ENCODE data around the gene PPFIA1.

Gene PPFIA1

GRCh38 chr11:70299636-70300035 lies 29.1 kb downstream of the PPFIA1 start:
- DNase-seq, result no peak

- no peak for DNase-seq
Observed at GRCh38 chr11:70301191-70301590, 30.7 kb downstream of the PPFIA1 start.

- no peak for DNase-seq
Observed at GRCh38 chr11:70301721-70302418, 31.4 kb downstream of the PPFIA1 start.

- DNase-seq, result no peak
Observed at GRCh38 chr11:70302419-70302752, 31.9 kb downstream of the PPFIA1 start.

GRCh38 chr11:70303070-70303469 lies 32.6 kb downstream of the PPFIA1 start:
- DNase-seq, result no peak

DNA sequence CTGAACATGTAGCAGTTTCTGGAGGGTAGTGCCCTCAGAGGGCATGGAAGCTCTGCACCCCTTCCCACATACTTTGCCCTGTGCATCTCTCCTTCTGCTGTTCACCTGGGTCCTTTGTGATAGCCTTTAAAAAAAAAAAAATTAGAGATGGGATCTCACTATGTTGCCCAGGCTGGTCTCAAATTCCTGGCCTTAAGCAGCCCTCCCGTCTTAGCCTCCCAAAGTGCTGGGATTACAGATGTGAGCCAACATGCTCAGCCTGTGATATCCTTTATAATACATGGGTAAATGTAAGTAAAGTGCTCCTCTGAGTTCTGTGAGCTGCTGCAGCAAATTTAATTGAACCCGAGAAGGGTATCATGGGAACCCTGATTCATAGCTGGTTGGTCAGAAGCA lies 33.7 kb downstream of the PPFIA1 start:
- no peak for DNase-seq

DNA sequence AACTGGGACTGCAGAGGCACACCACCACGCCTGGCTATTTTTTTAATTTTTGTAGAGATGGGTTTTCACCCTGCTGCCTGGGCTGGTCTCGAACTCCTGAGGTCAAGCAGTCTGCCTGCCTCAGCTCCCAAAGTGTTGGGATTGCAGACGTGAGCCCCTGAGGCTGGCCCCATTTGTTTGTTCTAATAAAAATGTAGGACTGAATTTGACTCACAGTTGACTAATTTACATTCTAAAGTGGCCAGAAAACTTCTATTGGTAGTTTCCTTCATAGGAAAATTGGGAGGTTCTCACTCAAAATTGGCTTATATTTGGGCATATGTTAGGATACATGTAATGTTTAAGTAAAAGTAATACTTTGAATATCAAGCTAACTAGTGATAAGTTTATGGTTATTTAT lies 35.0 kb downstream of the PPFIA1 start:
- no peak for DNase-seq

- DNase-seq, result no peak
Observed at GRCh38 chr11:70306586-70307033, 36.1 kb downstream of the PPFIA1 start.

- DNase-seq, result no peak
Observed at GRCh38 chr11:70307176-70307575, 36.7 kb downstream of the PPFIA1 start.

DNA sequence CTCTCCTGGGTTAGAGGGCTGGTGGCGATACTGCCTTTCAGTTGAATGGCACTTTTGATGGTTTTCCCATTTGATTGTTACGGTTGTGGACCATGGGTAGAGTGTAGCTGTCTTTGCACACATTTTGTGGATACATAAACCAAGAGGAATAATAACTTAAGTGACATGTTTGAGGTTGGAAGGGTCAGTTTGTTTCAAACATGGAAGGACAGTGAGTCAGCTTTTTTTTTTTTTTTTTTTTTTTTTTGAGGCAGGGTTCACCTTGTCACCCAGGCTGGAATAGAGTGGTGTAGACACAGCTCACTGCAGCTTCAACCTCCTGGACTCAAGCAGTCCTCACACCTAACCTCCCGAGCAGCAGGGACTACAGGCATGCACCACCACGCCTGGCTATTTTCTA lies 41.1 kb downstream of the PPFIA1 start:
- DNase-seq, result no peak

DNA sequence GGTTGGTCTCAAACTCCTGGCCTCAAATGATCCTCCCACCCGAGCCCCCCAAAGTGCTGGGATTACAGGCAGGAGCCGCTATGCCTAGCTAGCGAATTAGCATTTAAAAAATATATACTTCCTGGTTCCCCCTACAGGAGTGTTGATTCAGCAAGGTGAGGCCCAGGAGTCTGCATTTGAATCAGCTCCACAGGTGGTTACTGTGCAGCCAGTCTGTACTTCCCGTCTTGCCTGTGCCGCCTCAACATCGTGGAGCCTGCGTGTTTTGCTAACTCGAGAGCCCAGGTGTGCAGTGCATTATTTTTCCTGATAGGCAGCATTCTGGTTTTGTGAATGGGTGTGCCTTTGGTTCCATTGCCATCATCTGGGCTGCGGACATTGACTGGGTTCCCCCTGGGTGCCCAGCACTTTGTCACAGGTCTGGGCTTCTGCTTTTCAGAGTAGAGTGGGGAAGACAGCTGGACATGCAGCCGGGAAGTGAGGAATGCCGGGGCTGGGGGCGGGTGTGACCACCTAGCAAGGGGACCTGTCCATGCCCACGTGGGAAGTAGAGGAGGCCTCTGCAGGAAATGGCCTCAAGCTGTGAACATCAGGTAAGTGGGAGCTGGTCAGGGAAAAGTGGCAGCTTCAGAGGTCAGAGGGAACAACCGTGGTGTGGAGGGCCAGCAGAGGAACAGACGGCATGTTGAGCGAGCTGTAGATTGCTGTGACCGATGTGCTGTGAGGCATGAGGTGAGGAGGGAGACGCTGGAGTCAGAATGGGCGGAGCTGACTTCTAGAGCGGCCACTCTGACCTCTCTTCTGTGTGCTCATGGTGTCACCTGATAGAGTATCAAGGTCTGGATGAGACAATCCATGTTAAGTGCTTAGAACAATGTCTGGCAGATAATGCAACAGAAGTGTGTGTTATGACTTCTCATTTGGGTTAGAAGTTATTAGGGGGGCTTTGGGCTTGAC lies 42.2 kb downstream of the PPFIA1 start:
- no peak for DNase-seq

- no peak for DNase-seq
Observed at GRCh38 chr11:70313945-70314344, 43.5 kb downstream of the PPFIA1 start.

- DNase-seq, result no peak
Observed at GRCh38 chr11:70314730-70315129, 44.2 kb downstream of the PPFIA1 start.

DNA sequence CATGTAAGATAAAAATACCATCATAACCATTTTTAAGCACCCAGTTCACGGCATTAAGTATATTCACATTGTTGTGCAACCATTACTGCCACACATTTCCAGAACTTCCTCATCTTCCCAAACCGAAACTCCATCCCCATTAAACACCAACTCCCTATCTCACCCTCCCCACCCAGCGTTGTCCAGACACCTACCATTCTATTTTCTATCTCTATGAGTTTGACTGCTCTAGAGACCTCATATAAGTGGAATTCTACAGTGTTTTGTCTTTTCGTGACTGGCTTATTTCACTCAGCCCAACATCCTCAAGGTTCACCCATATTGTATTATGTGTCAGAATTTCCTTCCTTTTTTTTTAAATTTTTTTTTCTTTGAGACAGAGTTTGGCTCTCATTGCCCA lies 45.2 kb downstream of the PPFIA1 start:
- no peak for DNase-seq

GRCh38 chr11:70317581-70318305 lies 47.3 kb downstream of the PPFIA1 start:
- no peak for DNase-seq

GRCh38 chr11:70319396-70320076 lies 49.0 kb downstream of the PPFIA1 start:
- DNase-seq, result no peak

- DNase-seq, result no peak
Observed at GRCh38 chr11:70322666-70323065, 52.2 kb downstream of the PPFIA1 start.

DNA sequence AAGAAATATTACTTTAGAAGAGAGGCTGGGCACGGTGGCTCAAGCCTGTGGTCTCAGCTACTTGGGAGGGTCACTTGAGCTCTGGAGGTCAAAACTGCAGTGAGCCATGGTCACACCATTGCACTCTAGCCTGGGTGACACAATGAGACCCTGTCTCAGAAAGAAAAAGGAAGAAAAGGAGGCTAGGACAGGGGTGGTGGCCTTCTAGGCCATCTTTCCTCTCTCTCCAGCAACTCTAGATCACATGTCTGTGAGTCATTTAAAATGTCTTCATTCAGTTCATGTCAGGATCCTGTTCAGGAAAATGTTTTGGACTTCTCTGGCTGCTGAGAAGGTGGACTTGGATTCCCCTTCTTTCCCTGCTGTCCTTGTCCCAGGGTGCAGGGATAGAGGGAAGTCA lies 53.3 kb downstream of the PPFIA1 start:
- no peak for DNase-seq

DNA sequence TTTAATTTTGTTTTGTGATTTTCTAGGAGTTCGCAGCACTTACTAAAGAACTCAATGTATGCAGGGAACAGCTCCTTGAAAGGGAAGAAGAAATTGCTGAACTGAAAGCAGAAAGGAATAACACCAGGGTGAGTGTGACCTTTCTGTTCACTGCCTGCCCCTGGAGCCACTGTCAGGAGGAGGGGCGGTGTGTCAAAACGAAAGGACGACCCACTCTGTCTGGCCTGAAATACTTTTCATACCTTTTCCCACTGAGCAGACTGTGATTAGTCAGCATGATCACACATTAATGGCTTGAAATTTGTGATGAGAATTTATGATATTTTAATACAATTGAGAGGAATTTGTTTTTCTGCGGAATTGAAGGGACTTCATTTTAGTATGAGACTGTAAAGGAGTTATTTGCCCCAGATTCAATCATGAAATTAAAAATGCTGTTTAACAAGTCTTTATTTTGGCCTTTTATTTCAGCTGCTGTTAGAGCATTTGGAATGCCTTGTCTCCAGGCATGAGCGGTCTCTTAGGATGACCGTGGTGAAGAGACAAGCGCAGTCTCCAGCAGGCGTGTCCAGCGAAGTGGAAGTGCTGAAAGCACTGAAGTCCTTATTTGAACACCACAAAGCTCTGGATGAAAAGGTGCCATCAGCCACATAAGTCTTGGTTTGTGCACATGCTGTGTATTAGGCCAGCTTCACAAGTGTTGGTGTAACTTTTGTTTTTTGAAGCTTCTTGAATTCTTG lies 54.1 kb downstream of the PPFIA1 start:
- no peak for DNase-seq

- DNase-seq, result no peak
Observed at GRCh38 chr11:70325824-70326223, 55.3 kb downstream of the PPFIA1 start.

DNA sequence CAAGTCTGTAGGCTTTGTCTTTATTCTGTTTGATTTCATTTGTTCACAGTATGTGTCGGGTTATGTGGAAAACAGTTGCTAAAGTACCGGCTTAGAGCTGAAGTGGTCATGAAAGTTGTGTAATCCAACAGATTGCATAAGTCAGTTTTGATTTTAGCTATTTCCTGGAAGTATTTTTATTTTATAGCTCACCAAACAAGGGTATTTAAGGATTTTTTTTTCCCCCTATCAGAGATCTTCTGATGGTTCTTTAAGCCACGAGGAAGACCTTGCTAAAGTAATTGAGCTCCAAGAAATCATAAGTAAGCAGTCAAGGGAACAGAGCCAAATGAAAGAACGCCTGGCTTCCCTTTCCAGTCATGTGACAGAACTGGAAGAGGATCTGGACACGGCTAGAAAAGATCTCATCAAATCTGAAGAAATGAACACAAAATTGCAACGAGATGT lies 55.9 kb downstream of the PPFIA1 start:
- DNase-seq, result no peak

GRCh38 chr11:70326833-70327232 lies 56.3 kb downstream of the PPFIA1 start:
- DNase-seq, result no peak
